GM18511 (cell line): Measurements from ENCODE around the gene UPF3B.
"Not testable (repeated sequence)": the region's sequence is repeated elsewhere in the genome, so short reads cannot be mapped to it uniquely, and the experiment has no call there.

ENCODE experiments used
- ATAC-seq: cut with Tn5 transposase; IDR thresholded peaks from one replicate; pipeline ENCODE4 v1.9.1; 2021; ENCODE audit warnings: mild to moderate bottlenecking, moderate library complexity; ENCODE audit not compliant: unreplicated experiment

The UPF3B gene

DNA sequence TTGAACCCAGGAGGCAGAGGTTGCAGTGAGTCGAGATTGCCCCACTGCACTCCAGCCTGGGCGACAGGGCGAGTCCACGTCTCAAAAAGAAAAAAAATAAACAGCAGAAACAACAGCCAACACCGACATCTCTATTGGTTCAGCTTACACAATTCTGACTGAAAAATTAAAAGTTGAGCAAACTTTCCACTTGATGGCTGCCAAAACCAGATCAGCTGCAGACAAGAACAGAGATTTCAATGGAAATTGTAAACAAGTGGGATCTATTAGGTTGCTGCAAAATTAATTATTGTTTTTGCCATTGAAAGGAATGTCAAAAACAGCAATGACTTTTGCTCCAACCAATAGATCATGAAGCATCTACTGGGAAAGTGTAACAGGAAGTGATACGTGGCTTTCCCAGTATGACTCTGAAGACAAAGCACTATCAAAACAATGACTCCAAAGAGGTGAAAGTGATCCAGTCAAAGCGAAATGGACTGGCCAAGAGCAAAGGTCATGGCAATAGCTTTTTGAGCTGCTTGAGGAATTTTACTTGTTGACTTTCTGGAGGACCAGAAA lies 26.3 kb downstream of the UPF3B start:
- no peak for ATAC-seq

DNA sequence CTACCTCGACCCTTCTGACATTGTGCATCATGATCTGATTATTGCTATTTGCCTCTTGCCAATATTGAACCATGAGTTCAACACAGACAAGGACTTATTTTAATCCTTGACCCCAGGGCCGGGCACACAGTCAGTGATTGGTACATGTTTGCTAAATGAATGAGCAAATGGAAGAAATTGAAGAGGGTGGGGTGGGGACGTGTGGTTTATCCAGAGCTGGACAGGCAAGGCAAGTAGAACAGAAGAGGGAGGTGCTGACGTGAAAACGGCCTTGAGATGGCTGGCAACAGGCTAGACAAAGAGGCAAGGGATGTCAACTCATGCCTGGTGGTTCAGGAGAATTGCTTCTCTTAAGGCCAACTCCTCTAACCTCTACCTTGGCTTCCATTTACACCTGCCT lies 28.5 kb downstream of the UPF3B start:
- ATAC-seq, result not testable (repeated sequence)

DNA sequence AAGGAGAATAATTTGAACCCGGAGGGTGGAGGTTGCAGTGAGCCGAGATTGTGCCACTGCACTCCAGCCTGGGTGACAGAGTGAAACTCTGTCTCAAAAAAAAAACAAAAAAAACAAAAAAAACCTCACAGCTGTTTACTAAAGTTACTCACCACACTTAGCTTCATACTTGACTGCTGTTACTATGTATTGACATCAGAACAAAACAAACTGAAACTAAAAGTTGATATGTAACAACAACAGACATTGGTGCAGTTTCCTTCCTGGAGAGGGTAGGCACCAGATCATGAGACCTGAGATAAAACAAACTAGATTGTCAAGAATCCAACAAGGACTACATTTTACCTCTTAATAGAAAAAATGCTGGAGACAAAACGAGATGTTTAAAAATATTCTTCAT lies 31.1 kb downstream of the UPF3B start:
- ATAC-seq, result peak; percentile 95

DNA sequence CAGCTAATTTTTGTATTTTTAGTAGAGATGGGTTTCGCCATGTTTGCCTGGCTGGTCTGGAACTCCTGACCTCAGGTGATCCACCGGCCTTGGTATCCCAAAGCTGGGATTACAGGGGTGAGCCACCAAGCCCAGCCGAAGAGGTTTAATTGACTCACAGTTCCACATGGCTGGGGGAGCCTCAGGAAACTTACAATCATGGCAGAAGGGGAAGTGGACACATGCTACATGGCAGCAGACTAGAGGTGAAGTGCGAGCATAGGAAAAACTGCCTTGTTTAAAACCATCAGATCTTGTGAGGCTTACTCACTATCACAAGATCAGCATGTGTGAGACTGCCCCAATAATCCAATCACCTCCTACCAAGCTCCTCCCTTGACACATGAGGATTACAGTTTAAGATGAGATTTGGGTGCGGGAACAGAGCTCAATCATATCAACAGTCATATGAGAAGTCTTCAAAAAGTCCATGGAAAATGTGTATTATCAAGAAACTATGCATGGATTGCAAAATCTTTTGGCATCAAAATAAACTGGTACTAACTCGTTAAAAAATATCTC lies 35.6 kb downstream of the UPF3B start:
- no peak for ATAC-seq

DNA sequence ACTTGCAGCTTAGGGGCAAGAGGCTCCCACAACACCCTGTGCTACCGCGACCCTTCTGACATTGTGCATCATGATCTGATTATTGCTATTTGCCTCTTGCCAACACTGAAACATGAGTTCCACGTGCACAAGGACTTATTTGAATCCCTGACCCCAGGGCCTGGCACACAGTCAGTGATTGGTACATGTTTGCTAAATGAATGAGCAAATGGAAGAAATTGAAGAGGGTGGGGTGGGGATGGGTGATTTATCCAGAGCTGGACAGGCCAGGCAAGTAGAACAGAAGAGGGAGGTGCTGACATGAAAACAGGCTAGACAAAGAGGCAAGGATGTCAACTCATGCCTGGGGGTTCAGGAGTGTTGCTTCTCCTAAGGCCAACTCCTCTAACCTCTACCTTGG lies 36.5 kb downstream of the UPF3B start:
- no peak for ATAC-seq

DNA sequence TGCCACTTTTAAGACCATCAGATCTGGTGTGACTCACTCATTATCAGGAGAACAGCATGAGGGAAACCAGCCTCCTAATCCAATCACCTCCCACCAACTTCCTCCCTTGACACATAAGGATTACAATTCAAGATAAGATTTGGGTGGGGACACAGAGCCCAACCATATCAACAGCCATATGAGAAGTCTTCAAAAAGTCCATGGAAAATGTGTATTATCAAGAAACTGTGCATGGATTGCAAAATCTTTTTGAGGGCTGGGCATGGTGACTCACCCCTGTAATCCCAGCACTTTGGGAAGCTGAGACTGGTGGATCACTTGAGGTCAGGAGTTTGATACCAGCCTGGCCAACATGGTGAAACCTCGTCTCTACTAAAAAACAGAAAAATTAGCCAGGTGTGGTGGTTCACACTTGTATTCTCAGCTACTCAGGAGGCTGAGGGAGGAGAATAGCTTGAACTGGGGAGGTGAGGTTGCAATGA lies 43.5 kb downstream of the UPF3B start:
- no peak for ATAC-seq

DNA sequence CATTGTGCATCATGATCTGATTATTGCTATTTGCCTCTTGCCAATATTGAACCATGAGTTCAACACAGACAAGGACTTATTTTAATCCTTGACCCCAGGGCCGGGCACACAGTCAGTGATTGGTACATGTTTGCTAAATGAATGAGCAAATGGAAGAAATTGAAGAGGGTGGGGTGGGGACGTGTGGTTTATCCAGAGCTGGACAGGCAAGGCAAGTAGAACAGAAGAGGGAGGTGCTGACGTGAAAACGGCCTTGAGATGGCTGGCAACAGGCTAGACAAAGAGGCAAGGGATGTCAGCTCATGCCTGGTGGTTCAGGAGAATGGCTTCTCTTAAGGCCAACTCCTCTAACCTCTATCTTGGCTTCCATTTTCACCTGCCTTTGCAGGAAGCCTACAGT lies 44.3 kb downstream of the UPF3B start:
- not testable (repeated sequence) for ATAC-seq

DNA sequence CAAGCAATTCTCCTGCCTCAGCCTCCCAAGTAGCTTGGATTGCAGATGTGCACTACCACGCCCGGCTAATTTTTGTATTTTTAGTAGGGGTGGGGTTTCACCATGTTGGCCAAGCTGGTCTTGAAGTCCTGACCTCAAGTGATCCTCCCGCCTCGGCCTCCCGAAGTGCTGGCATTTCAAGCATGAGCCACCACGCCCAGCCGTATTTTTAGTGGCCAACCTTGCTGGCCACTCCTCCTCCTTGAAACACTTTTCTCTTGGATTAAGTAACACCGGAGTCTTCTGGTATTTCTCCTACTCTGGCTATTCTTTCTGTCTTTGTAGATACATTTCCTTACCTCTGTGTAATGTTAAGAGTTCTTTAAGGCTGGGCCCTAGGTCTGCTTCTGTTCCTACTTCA lies 50.2 kb downstream of the UPF3B start:
- no peak for ATAC-seq

DNA sequence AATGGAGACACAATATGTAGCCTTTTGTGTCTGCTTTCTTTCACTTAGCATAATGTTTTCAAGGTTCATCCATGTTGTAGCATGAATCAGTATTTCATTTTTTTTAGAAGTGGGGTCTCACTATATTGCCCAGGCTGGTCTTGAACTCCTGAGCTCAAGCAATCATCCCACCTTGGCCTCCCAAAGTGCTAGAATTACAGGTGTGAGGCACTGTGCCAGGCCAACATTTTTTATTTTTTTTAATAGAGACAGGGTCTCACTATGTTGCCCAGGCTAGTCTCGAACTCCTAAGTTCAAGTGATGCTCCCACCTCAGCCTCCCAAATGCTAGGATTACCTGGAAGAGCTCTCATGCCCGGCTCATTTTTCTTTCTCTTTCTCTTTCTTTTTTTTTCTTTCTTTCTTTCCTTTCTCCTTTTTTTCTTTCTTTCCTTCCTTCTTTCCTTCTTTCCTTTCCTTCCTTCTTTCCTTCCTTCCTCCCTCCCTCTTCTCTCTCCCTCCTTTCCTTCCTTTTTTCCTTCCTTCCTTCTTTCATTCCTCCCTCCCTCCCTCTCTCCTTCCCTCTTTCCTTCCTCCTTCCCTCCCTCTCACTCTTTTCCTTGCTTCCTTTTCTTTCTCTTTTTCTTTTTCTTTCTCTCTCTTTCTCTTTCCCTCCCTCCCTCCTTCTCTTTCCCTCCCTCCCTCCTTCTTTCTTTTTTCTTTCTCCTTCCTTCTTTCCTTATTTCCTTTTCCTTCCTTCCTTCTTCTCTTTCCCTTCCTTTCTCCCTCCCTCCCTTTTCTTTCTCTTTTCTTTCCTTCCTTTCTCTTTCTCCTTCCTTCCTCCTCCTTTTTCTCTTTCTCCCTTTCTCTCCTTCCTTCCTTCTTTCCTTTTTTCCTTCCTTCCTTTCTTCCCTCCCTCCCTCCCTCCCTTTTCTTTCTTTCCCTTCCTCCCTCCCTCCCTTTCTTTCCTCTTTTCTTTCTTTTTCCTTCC lies 51.2 kb downstream of the UPF3B start:
- ATAC-seq, result no peak

DNA sequence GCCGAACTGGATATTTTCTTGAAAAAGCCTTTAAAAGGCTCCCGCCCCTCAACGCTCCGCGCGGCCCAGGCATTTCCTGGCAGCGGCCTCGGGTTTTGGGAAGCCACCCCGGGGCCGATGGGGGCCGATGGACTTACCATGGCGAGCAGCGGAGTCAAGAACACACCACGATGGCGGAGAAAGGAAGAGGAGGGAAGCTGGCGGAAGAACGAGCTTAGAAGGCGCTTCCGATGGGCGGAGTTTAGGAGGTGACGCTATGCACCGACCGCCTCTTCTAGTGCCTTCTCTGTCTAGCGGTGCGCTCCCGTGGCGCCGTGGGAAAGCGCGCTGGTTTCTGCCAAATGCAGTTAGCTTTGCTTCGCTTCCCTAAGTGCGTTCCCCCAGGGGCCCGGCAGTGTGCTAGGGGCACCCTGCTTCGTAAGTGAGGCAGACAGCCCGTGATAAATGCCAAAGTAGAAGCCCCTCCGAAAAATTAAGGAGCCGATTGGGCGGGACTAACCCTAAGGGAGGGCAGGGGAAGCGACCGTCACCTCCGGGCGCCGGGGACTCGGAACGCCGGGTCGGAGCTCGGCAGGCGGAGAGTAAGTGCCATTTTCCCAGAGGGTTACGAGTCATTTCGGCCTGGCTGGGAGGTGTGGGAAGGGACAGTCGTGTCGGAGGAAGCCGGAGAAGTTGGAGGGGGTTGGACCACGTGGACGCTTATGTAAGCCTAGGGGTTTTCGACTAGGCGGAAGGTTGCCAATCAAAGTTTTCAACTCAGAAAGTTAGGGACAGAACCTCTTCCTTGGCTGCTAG lies 61.1 kb downstream of the UPF3B start, which contains the start of gene RPL39:
TSS of gene RPL39 (minus strand) at position 194 of the 795 bp plus-strand sequence. CDS start at position 140, 54 bp downstream.
- ATAC-seq, result peak; percentile 95

DNA sequence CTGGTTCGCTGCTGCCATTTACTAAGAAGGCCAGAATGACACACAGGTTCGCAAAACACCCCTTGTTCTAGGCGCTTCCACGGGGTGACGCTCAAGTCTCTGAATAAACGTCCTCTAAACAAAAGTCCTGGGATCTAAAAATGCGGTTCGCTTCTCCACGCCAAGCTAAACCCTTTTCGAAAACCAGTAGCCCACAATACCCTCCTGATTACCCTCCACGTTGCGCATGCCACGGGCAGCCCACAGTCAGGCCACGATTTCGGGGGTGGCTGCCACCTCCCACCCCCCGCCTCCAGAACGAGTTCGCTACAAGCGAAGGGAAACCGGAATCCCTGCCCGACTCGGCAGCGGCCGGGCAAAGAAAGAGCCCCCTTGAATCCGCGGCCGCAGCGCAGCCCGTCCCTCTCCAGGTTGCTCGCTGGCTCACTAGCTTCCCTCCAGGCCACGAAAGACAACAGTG lies 61.8 kb downstream of the UPF3B start:
- ATAC-seq, result peak; percentile 32

DNA sequence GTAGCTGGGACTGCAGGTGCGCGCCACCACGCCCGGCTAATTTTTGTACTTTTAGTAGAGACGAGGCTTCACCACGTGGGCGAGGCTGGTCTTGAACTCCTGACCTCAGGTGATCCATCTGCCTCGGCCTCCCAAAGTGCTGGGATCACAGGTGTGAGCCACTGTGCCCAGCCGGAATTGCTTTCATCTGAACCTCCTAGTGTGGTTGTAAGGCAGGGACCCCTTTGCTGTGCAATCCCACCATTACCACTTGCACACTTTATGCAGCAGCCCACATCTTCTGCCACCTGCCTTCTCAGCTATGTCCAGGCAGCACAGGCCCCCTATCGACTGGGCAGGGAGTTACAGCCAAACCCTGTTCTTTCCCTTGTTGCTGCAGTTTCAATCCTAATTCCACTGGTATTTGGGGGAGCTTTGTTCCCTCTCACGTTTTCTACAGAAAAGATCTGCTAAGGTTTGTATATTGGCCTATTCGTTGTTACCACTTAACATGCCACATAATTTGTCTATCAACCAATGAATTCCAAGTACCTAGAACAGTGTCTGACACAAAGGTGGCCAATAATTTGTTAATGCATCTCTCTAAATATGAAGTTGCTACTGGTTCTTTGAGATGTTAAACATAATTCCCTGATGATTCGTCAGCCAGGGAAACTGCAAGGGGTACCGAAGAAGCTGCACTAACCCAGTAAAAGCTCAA lies 67.9 kb downstream of the UPF3B start:
- peak; percentile 78 for ATAC-seq
